Activated CD8-positive, alpha-beta T cell treated with anti-CD3 and anti-CD28 coated beads for 36 hours (primary cell): ENCODE results near the gene COL4A5. TPM values are rescaled to one million over a fixed set of nuclear protein-coding genes. Genes with fewer than 3 reads are reported as not detected.
"Not testable (repeated sequence)": the region's sequence is repeated elsewhere in the genome, so short reads cannot be mapped to it uniquely, and the experiment has no call there.

Experiments
- ATAC-seq: fragments of 200-7000 bp; cut with Tn5 transposase; one replicate; pipeline ENCODE4 v1.10.0; 2021; ENCODE audit warnings: mild to moderate bottlenecking, moderate library complexity
- CTCF ChIA-PET: fragments of 350-600 bp; sonication (Branson Sonifier 250); formaldehyde crosslinking; loops from one replicate; lab custom pipeline; 2021; ENCODE audit warnings: antibody characterized with exemption; lab: Charles Lee
- POLR2A ChIA-PET: fragments of 350-600 bp; sonication (Branson Sonifier 250); formaldehyde crosslinking; loops from one replicate; lab custom pipeline; 2021; ENCODE audit warnings: antibody characterized with exemption; lab: Charles Lee
- DNase-seq: peaks from one replicate; pipeline ENCODE4 v3.0.0-alpha.2; 2020
- H3K27ac Mint-ChIP-seq: one replicate; pipeline ENCODE4 v1.8.0; 2021; ENCODE audit warnings: mild to moderate bottlenecking, mixed read lengths
- H3K27me3 Mint-ChIP-seq: one replicate; pipeline ENCODE4 v1.8.0; 2021; ENCODE audit warnings: mixed read lengths
- H3K36me3 Mint-ChIP-seq: one replicate; pipeline ENCODE4 v1.8.0; 2021; ENCODE audit warnings: low read depth, mixed read lengths
- H3K4me1 Mint-ChIP-seq: one replicate; pipeline ENCODE4 v1.8.0; 2021; ENCODE audit warnings: low read depth, mixed read lengths
- H3K4me3 Mint-ChIP-seq: one replicate; pipeline ENCODE4 v1.8.0; 2021; ENCODE audit warnings: mild to moderate bottlenecking, moderate library complexity, mixed read lengths
- H3K9me3 Mint-ChIP-seq: one replicate; pipeline ENCODE4 v1.8.0; 2021; ENCODE audit warnings: mixed read lengths
- CTCF ChIP-seq: fragments of 200-600 bp; IDR thresholded peaks from one replicate; pipeline ENCODE4 v1.8.0; 2022; ENCODE audit warnings: antibody characterized with exemption, mild to moderate bottlenecking
- intact Hi-C: fragments of 100-400 bp; cut with micrococcal nuclease; formaldehyde crosslinking; loops from one replicate; pipeline ENCODE4 v1.10.0; 2022
- total RNA-seq, 2 experiments: library from RNA; stranded (reverse); gene quantifications; one replicate each; pipeline ENCODE4 v1.2.3, GENCODE V29; 2021

COL4A5 gene
- total RNA-seq, 2 experiments from 2014 or later = not detected

DNA sequence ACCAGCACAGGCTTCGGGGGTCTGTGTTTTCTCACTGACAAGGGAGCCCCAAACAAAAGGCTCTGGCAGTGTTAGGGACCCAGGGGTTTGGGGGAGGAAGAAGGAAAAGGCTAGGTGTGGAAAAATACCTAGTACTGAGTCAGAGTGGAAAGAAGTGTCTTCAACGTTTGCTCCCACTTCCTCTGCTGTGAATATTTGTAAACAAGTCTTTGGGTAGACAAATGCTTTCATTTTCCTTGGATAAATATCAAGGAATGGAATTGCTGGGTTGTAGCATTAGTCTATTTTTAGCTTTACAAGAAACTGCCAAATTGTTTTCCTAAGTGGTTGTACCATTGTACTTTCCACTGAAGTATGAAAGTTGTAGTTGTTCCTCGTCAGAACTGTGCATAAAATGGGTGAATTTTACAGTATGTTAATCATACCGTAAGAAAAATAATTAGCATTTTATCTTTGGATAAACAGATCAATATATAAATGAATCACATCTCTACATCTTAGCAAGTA, 17.4 kb downstream of the COL4A5 start:
- Mint-ChIP-seq H3K4me1 (no peaks in the 10 kb centered on the region), H3K9me3 (no peaks in the 10 kb centered on the region), H3K27ac (no peak overlapping the region), H3K27me3 (no peaks in the 10 kb centered on the region), H3K36me3 (no peaks in the 10 kb centered on the region), H3K4me3 (no peak overlapping the region)
- TF ChIP-seq CTCF = no peak
- ChIA-PET POLR2A (no interaction called here), CTCF (no interaction called here)
- no peak for ATAC-seq
- intact Hi-C loops = no loop called here
- no peak for DNase-seq

DNA sequence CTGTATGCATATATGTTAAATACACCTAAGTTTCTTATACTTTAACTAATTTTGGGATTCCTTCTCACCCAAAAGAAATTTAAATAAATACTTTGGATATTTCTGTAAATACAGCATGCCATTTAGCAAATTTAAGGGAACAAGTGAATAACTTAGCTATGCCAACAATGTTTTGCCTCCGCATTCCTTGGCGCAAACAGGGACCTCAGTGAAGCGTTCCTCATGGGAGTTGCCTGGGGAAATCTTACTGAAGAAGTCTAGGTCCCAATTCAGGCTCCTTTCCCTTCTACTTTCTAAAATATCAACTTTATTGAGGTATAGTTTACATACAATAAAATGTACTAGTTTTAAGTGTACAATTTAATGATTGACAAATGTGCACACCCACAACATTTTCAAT, 25.0 kb downstream of the COL4A5 start:
- POLR2A ChIA-PET = no interaction called here
- H3K27ac Mint-ChIP-seq = no peak overlapping the region

GRCh38 chrX:108468486-108468885, 28.8 kb downstream of the COL4A5 start:
- Mint-ChIP-seq H3K27me3 (no peaks in the 10 kb centered on the region), H3K9me3 (no peaks in the 10 kb centered on the region), H3K4me1 (no peaks in the 10 kb centered on the region), H3K27ac (no peak overlapping the region), H3K4me3 (no peak overlapping the region), H3K36me3 (no peaks in the 10 kb centered on the region)
- intact Hi-C loops = no loop called here
- no peak for ATAC-seq
- no peak for TF ChIP-seq CTCF
- ChIA-PET POLR2A (no interaction called here), CTCF (no interaction called here)
- DNase-seq = no peak

More for the DNA sequence above, 25.0 kb downstream of the COL4A5 start:
- TF ChIP-seq CTCF = no peak
- no peak for ATAC-seq
- no peaks in the 10 kb centered on the region for H3K36me3 Mint-ChIP-seq
- H3K4me3 Mint-ChIP-seq = no peak overlapping the region
- CTCF ChIA-PET = no interaction called here
- intact Hi-C loops = no loop called here
- DNase-seq = no peak
- H3K9me3 Mint-ChIP-seq = no peaks in the 10 kb centered on the region
- no peaks in the 10 kb centered on the region for H3K27me3 Mint-ChIP-seq
- H3K4me1 Mint-ChIP-seq = no peaks in the 10 kb centered on the region

DNA sequence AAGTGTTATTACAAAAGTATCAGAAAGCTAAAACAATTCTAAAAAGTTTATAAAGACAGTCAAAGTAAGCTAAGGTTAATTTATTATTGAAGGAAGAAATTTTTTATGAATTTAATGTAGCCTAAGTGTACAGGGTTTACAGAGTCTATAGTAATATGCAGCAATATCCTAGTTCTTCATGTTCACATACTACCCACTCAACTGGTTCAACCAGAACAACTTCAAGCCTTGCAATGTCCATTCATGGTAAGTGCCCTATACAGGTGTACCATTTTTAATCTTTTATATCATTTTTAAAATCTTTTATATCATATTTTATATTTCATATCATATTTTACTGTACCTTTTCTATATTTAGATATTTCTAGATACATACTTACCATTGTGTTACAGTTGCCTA, 34.3 kb downstream of the COL4A5 start:
- POLR2A ChIA-PET = interaction anchor here (0.5 kb wide), 1 partner anchor 146 kb away, joined by 4 read pairs; no protein-coding TSS in a partner anchor
- Mint-ChIP-seq H3K27me3 (no peaks in the 10 kb centered on the region), H3K27ac (no peak overlapping the region), H3K4me1 (no peaks in the 10 kb centered on the region), H3K4me3 (no peak overlapping the region), H3K36me3 (no peaks in the 10 kb centered on the region), H3K9me3 (no peaks in the 10 kb centered on the region)
- DNase-seq (no peak), ATAC-seq (no peak)
- CTCF ChIA-PET = no interaction called here
- intact Hi-C loops = no loop called here
- TF ChIP-seq CTCF = no peak

GRCh38 chrX:108481528-108481927, 41.9 kb downstream of the COL4A5 start:
- DNase-seq, H3K9me3 Mint-ChIP-seq, POLR2A ChIA-PET: not testable (repeated sequence)

DNA sequence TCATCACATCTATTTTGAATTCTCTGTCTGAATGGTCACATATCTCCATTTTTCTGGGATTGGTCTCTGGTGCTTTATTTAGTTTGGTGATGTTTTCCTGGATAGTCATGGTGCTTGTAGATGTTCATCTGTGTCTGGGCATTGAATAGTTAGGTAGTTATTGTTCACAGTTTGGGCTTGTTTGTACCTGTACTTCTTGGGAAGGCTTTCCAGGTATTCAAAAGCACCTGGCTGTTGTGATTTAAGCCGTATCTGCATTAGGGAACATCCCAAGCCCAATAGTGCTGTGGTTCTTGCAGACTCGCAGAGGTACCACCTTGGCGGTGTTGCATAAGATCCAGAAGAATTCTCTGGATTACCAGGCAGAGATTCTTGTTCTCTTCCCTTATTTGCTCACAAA, 44.6 kb downstream of the COL4A5 start:
- Mint-ChIP-seq H3K27ac (no peak overlapping the region), H3K36me3 (no peaks in the 10 kb centered on the region), H3K9me3 (no peaks in the 10 kb centered on the region), H3K4me3 (no peak overlapping the region), H3K4me1 (no peaks in the 10 kb centered on the region), H3K27me3 (no peaks in the 10 kb centered on the region)
- intact Hi-C loops = no loop called here
- ChIA-PET CTCF (no interaction called here), POLR2A (no interaction called here)
- no peak for ATAC-seq
- TF ChIP-seq CTCF = no peak
- no peak for DNase-seq

More at GRCh38 chrX:108481528-108481927, 41.9 kb downstream of the COL4A5 start:
- H3K27ac Mint-ChIP-seq, H3K27me3 Mint-ChIP-seq, H3K36me3 Mint-ChIP-seq, H3K4me3 Mint-ChIP-seq, H3K4me1 Mint-ChIP-seq, ATAC-seq, CTCF ChIA-PET, intact Hi-C loops: not testable (repeated sequence)
